Ureter (tissue), 1 donor: ENCODE measurements around the gene KLC4. TPM values are rescaled to one million over a fixed set of nuclear protein-coding genes. Genes with fewer than 3 reads are reported as not detected.

ENCODE experiments used
- total RNA-seq: library from RNA; stranded (reverse); gene quantifications from one replicate; pipeline ENCODE4 v1.2.4, GENCODE V29; 2023
- donor health status: DM: yes; HTN: yes; CAD: no.

Gene KLC4
- total RNA-seq, 1 donor from 2014 or later = 23.8 TPM

Other genes starting within 250 kb of the KLC4 start
- gene RPL7L1, start 180.0 kb upstream of the KLC4 start, total RNA-seq = 73.4 TPM
- gene PTCRA, start 143.6 kb upstream of the KLC4 start, total RNA-seq = 0.55 TPM
- 45.6 TPM for gene CNPY3, start 130.2 kb upstream of the KLC4 start, total RNA-seq
- gene GNMT, start 98.9 kb upstream of the KLC4 start, total RNA-seq = 0.73 TPM
- gene PEX6, start 80.5 kb upstream of the KLC4 start, total RNA-seq = 23.0 TPM
- 24.7 TPM for gene PPP2R5D, start 75.1 kb upstream of the KLC4 start, total RNA-seq
- gene MEA1, start 45.7 kb upstream of the KLC4 start, total RNA-seq = 71.2 TPM
- gene KLHDC3, start 45.4 kb upstream of the KLC4 start, total RNA-seq = 40.3 TPM
- 58.9 TPM for gene RRP36, start 38.0 kb upstream of the KLC4 start, total RNA-seq
- gene CUL7, start 5.8 kb upstream of the KLC4 start, total RNA-seq = 28.8 TPM
- gene MRPL2, start 197 bp upstream of the KLC4 start, total RNA-seq = 33.0 TPM
- gene PTK7, start 16.7 kb downstream of the KLC4 start, total RNA-seq = 52.0 TPM
- 55.7 TPM for gene SRF, start 111.6 kb downstream of the KLC4 start, total RNA-seq
- 71.7 TPM for gene CUL9, start 122.6 kb downstream of the KLC4 start, total RNA-seq
- 42.8 TPM for gene DNPH1, start 169.8 kb downstream of the KLC4 start, total RNA-seq
- gene TTBK1, start 183.8 kb downstream of the KLC4 start, total RNA-seq = not detected
- not detected for gene SLC22A7, start 238.6 kb downstream of the KLC4 start, total RNA-seq
- gene CRIP3, start 249.2 kb downstream of the KLC4 start, total RNA-seq = 1.5 TPM